ENCODE data around the gene PRMT5. TPM values are rescaled to one million over a fixed set of nuclear protein-coding genes. Genes with fewer than 3 reads are reported as not detected.
"Not testable (repeated sequence)": the region's sequence is repeated elsewhere in the genome, so short reads cannot be mapped to it uniquely, and the experiment has no call there.

Gene PRMT5
- total RNA-seq, 4 donors from 2014 or later, result 57.9 to 126 (median 75.6) TPM

DNA sequence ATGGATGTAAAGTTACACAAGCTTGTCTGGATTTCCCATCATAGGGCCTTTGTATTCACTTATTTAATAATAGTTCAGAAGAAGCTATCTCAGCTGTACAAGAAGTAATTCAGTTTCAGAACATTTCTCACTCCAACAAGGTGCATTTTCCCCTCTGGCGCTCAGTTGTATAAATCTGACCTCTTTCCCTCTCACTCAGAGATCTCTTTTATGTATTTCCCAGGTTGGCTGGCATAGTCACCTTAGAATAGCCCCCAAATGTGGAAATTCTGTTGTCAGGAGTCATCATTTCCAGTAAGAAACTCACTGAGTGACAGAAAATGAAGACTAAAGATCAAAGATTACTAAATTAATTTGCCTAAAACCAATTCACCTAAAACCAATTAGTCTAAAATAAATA lies 42.0 kb upstream of the PRMT5 start:
- H3K4me3 ChIP-seq, result no peak overlapping the region
- H3K27me3 ChIP-seq, result no peaks in the 10 kb centered on the region
- no peak for TF ChIP-seq POLR2A (IDR thresholded peaks at IDR 0.05)
- TF ChIP-seq CTCF (IDR thresholded peaks at IDR 0.05), result no peak
- no peaks in the 10 kb centered on the region for H3K36me3 ChIP-seq
- H3K9me3 ChIP-seq, result no peaks in the 10 kb centered on the region
- DNase-seq, result no peak
- intact Hi-C loops (cut with DNase I; ENCODE audit: low total_unique reads), result no loop called here
- no peaks in the 10 kb centered on the region for H3K4me1 ChIP-seq
- no peak overlapping the region for H3K27ac ChIP-seq

DNA sequence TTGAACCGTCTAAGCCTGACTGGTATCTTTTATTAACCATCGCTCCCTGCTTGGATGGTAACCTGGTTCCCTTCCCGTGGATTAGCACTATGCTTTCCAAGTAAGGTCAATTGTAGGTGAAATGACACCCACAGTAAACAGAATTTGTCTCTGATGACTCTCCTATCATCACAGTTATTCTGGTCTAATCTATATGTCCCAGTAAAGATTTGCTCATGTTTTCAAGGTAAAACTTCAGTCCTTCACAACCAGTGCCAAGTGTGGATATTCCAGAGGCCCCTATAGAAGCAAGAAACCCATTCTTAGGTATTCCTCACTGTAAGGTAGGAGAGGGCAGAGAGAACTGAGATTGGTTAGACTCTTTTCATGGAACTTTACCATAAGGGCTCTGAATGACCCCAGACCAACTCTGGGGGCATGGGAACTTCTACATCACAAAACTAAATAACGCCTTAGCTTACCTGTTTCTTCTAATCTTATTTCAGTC lies 37.6 kb upstream of the PRMT5 start:
- Histone ChIP-seq H3K4me1 (no peaks in the 10 kb centered on the region), H3K27ac (no peak overlapping the region), H3K9me3 (no peaks in the 10 kb centered on the region), H3K4me3 (no peak overlapping the region), H3K36me3 (no peaks in the 10 kb centered on the region), H3K27me3 (no peaks in the 10 kb centered on the region)
- TF ChIP-seq CTCF (IDR thresholded peaks at IDR 0.05), result no peak
- TF ChIP-seq POLR2A (IDR thresholded peaks at IDR 0.05), result no peak
- DNase-seq, result no peak
- intact Hi-C loops (cut with DNase I; ENCODE audit: low total_unique reads), result no loop called here

DNA sequence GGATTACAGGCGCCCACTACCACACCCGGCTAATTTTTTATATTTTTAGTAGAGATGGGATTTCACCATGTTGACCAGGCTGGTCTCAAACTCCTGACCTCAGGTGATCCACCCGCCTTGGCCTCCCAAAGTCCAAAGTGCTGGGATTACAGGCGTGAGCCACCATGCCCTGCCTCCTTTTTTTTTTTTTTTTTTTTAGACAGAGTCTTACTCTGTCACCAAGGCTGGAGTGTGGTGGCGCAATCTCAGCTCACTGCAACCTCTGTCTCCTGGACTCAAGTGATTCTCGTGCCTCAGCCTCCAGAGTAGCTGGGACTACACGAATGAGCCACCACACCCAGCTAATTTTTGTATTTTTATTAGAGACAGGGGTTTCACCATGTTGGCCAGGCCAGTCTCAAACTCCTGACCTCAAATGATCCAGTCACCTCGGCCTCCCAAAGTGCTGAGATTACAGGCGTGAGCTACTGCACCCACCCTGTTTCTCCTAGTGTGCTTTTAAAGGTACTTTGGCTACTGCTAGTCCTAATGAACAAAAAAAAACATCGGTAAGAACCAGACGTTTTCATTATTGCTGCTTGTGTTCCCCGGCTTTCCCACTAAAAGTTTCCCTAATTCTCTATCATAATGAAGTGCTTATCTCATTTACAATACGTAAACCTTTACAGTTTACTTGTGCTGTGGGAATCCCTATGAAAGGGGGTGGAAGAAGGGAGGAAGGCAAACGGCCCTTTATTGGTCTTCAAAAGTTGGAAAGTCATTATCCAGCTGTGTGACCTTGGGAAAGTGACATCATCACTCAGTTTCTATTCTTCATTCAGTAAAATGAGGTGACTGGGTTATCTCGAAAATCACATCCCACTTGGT lies 37.0 kb upstream of the PRMT5 start:
- intact Hi-C loops (cut with DNase I; ENCODE audit: low total_unique reads); H3K9me3 ChIP-seq; H3K27me3 ChIP-seq; H3K4me3 ChIP-seq; DNase-seq; H3K4me1 ChIP-seq; H3K27ac ChIP-seq; H3K36me3 ChIP-seq: not testable (repeated sequence)

DNA sequence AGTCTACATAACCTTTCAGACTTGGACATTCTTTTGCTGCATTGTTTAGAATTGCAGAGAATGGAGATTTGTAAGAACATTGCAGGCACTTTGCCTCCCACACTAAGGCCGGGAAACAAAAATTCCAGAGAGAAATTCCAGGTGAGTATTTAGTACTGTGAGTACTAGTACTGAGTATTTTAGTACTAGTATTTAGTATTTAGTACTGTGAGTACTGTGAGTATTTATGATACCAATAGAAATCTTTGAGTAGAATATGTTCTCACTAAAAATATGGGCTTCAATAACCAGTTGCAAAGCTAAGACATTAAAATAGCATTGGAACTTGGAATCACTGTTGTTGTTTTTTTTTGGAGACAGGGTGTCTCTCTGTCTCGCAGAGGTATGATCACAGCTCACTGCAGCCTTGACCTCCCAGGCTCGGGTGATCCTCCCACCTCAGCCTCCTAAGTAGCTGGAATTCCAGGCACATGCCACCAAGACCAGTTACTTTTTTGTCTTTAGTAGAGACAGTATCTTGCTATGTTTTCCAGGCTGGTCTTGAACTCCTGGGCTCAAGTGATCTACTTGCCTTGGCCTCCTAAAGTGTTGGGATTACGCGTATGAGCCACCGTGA lies 33.0 kb upstream of the PRMT5 start:
- intact Hi-C loops (cut with DNase I; ENCODE audit: low total_unique reads), result no loop called here

More for the DNA sequence above, 33.0 kb upstream of the PRMT5 start:
- no peak overlapping the region for H3K4me3 ChIP-seq
- no peaks in the 10 kb centered on the region for H3K27me3 ChIP-seq
- no peak for TF ChIP-seq POLR2A (IDR thresholded peaks at IDR 0.05)
- no peak for TF ChIP-seq CTCF (IDR thresholded peaks at IDR 0.05)
- H3K4me1 ChIP-seq, result no peaks in the 10 kb centered on the region
- no peak for DNase-seq
- H3K9me3 ChIP-seq, result no peaks in the 10 kb centered on the region
- H3K27ac ChIP-seq, result no peak overlapping the region
- H3K36me3 ChIP-seq, result no peaks in the 10 kb centered on the region
